Ascending aorta (tissue), 2 donors: ENCODE results near the gene SRSF1. TPM values are rescaled to one million over a fixed set of nuclear protein-coding genes. Genes with fewer than 3 reads are reported as not detected.
"Not testable (repeated sequence)": the region's sequence is repeated elsewhere in the genome, so short reads cannot be mapped to it uniquely, and the experiment has no call there.

Experiments
- DNase-seq, 2 donors: peaks; one replicate each; pipeline ENCODE4 v3.0.0-alpha.2; 2019; ENCODE audit warnings: low spot score in 2 of 2
- H3K27ac ChIP-seq, 2 donors: fragments of 200-600 bp; sonication (generic); one replicate each; pipeline ENCODE4 v1.5.1; 2016 to 2017; ENCODE audit warnings: mild to moderate bottlenecking in 1 of 2
- H3K27me3 ChIP-seq: fragments of 200-600 bp; sonication (generic); one replicate; pipeline ENCODE4 v1.5.1; 2017
- H3K36me3 ChIP-seq, 2 donors: fragments of 200-600 bp; sonication (generic); one replicate each; pipeline ENCODE4 v1.5.1; 2016
- H3K4me1 ChIP-seq, 2 donors: fragments of 200-600 bp; sonication (generic); one replicate each; pipeline ENCODE4 v1.5.1; 2016 to 2017; ENCODE audit warnings: mild to moderate bottlenecking in 1 of 2
- H3K4me3 ChIP-seq, 2 donors: fragments of 200-600 bp; sonication (generic); one replicate each; pipeline ENCODE4 v1.5.1; 2016 to 2017; ENCODE audit warnings: mild to moderate bottlenecking in 1 of 2
- H3K9me3 ChIP-seq, 2 donors: fragments of 200-600 bp; sonication (generic); one replicate each; pipeline ENCODE4 v1.5.1; 2016
- intact Hi-C: fragments of 100-400 bp; cut with DNase I; formaldehyde crosslinking; loops from one replicate; pipeline ENCODE4 v1.15.1; 2023
- total RNA-seq: library from RNA; depleted of rRNA; stranded (reverse); fragments of >200 nt; gene quantifications from one replicate; pipeline ENCODE4 v1.1.0, GENCODE V29; 2016
- TF ChIP-seq, protein P1 (sequence below), 3 experiments: fragments of 200-600 bp in 2 of 3; fragments of 450-650 bp in 1 of 3; sonication (generic) in 2 of 3; IDR thresholded peaks; one replicate each; pipeline ENCODE4 v1.5.1; 2016 to 2019; ENCODE audit warnings: antibody characterized with exemption in 3 of 3, mild to moderate bottlenecking in 1 of 3, moderate library complexity in 1 of 3

The SRSF1 gene
- total RNA-seq, 1 donor from 2014 or later = 89.4 TPM

DNA sequence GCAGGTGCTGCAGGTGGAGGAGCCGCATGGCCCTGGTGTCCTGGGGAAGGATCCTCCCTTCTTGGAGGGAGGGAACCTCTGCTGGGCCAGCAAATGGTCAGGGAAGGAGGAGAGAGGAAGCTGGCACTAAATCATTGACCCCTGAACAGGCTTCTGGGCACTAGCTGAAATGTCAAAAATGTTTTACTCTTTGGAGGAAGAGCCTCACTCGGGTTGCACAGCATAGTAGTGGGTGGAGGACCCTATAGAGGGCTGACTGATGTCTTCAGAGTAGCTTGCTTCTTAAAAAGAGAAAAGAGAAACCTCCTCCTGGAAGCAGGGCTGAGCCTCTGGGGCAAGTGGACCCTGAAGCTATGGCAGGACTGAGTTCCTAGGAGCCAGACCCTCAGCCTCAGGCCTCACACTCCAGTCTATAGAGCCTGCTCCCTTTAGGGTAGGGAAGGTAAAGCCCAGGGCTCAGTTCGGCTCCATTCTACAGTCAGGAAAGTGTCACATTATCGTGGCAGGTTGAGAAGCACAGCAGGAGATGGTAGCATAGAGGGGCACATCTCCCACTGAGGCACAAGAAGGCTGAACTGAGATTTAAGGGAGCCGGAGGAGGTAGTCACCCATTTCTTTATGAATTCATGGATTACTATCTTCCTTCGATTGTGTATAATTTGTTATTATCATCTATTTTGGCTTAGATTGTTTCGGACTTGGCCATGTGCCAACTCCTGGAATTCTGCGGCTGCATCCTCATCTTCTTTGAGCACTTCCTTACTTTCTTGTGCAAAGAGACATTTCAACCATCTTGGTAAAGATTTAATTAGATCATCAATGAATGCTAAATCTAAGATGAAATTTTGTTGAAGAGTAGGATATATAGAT, 44.5 kb downstream of the SRSF1 start:
- no peaks in the 10 kb centered on the region for H3K4me1 ChIP-seq
- TF ChIP-seq, protein P1, sequence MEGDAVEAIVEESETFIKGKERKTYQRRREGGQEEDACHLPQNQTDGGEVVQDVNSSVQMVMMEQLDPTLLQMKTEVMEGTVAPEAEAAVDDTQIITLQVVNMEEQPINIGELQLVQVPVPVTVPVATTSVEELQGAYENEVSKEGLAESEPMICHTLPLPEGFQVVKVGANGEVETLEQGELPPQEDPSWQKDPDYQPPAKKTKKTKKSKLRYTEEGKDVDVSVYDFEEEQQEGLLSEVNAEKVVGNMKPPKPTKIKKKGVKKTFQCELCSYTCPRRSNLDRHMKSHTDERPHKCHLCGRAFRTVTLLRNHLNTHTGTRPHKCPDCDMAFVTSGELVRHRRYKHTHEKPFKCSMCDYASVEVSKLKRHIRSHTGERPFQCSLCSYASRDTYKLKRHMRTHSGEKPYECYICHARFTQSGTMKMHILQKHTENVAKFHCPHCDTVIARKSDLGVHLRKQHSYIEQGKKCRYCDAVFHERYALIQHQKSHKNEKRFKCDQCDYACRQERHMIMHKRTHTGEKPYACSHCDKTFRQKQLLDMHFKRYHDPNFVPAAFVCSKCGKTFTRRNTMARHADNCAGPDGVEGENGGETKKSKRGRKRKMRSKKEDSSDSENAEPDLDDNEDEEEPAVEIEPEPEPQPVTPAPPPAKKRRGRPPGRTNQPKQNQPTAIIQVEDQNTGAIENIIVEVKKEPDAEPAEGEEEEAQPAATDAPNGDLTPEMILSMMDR (IDR thresholded peaks at IDR 0.05) = no peak
- H3K36me3 ChIP-seq = no peaks in the 10 kb centered on the region
- no peak overlapping the region for H3K27ac ChIP-seq
- no peak overlapping the region for H3K4me3 ChIP-seq
- H3K27me3 ChIP-seq = no peaks in the 10 kb centered on the region
- no peaks in the 10 kb centered on the region for H3K9me3 ChIP-seq
- DNase-seq = peak in 1 of 2 donors; percentile 50
- intact Hi-C loops = no loop called here

DNA sequence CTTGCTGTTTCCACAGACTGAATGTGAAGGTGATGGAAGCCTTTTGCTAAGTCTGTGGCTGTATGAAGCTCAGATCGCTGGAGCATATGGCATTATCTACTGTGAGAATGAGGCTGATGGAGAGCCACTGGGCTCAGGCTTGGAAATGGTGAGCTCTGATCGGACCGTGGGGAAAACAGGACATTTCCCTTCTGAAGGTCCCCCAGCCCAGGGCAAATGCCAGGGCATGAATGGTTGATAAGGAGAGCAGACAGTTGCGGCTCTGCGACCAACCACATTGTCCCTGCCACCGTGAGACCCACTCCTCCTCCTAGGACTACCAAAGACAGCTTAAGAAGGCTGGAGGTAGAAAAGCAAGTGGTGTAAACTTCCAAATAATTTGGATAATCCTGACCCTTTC, 47.1 kb downstream of the SRSF1 start:
- Histone ChIP-seq H3K4me1 (peaks cover 3 to 6% of the 10 kb centered on the region in 2 donors), H3K27me3 (no peaks in the 10 kb centered on the region), H3K4me3 (no peak overlapping the region), H3K36me3 (no peaks in the 10 kb centered on the region), H3K9me3 (no peaks in the 10 kb centered on the region), H3K27ac (no peak overlapping the region)
- TF ChIP-seq, protein P1 (IDR thresholded peaks at IDR 0.05) = no peak
- peak in 1 of 2 donors; percentile 18 for DNase-seq
- intact Hi-C loops = no loop called here

DNA sequence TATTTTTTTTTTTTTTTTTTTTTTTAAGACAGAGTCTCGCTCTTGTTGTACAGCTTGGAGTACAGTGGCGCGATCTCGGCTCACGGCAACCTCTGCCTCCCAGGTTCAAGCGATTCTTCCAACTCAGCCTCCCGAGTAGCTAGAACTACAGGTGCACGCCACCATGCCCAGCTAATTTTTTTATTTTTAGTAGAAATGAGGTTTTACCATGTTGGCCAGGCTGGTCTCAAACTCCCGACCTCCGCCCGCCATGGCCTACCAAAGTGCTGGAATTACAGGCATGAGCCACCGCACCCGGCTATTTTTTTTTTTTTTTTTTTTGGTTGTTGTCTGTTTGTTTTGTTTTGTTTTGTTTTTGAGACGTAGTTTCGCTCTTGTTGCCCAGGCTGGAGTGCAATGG, 48.7 kb downstream of the SRSF1 start:
- intact Hi-C loops, H3K9me3 ChIP-seq, H3K36me3 ChIP-seq, H3K27ac ChIP-seq, H3K4me3 ChIP-seq, H3K27me3 ChIP-seq: not testable (repeated sequence)
- H3K4me1 ChIP-seq = peaks cover 3 to 12% of the 10 kb centered on the region in 2 donors
- peak in 1 of 2 donors; percentile 34 for DNase-seq

DNA sequence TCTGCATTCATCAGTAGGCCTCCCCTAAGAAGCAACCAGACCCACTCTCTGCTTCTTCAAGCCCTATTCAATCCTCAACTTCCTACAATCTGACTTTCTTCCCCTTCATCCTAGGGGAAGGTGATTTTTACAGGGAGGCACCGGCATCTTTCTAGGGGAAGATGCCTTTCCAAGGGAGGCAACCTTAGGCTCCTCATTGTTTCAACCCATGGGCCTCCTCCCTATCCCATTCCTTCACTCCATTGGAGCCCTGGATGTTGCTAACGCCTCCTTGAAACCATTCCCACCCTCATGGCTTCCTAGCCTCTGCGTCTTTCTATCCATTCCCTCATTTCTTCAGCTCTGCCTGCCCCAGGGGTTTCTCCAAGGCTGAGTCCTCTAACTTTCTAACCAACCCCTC, 49.2 kb downstream of the SRSF1 start:
- H3K4me3 ChIP-seq = no peak overlapping the region
- DNase-seq = no peak
- no peak overlapping the region for H3K27ac ChIP-seq
- no peaks in the 10 kb centered on the region for H3K9me3 ChIP-seq
- peaks cover 3 to 12% of the 10 kb centered on the region in 2 donors for H3K4me1 ChIP-seq
- no peaks in the 10 kb centered on the region for H3K36me3 ChIP-seq
- no peaks in the 10 kb centered on the region for H3K27me3 ChIP-seq
- intact Hi-C loops = loop anchor here (2.0 kb wide), 1 partner anchor 89 kb away; no protein-coding TSS in a partner anchor
- TF ChIP-seq, protein P1 (IDR thresholded peaks at IDR 0.05) = no peak

DNA sequence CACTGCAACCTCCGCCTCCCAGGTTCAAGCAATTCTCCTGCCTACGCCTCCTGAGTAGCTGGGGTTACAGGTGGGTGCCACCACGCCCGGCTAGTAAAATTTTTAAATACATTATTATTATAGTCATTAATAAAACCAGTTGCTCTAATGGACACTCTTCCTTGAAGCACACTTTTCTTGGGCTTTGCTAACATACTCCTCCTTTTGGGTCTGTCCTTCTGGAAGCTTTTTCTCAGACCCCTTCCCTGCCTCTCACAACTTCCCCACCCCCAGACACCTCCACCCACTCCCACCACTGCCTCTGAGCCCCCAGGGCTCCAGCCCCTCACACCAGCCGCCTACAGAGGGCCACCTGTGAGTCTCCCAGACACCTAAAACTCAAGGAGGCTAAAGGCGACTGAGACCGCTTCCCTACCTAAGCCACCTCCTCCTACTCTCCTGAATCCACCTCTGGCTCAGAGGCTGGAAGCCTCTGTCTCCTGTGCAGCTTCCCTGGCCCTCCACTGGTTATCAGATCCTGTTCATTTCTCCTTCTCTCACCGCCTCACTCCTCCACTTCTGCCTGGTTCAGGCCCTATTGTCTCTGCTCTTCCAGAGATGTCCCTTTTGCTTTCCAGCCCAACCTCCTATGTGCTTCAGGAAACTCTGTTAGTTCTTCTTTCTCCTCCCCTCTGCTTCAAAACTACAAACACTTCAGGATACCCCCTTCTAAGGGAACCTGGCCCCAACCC, 49.8 kb downstream of the SRSF1 start:
- DNase-seq = peak in 1 of 2 donors; percentile 61
- Histone ChIP-seq H3K9me3 (no peaks in the 10 kb centered on the region), H3K27me3 (no peaks in the 10 kb centered on the region), H3K4me3 (no peak overlapping the region), H3K27ac (no peak overlapping the region), H3K36me3 (no peaks in the 10 kb centered on the region), H3K4me1 (peaks cover 3 to 12% of the 10 kb centered on the region in 2 donors)
- intact Hi-C loops = loop anchor here (2.0 kb wide), 1 partner anchor 88 kb away; no protein-coding TSS in a partner anchor
- TF ChIP-seq, protein P1 (IDR thresholded peaks at IDR 0.05) = no peak
